CD4-positive, alpha-beta T cell treated with Interleukin-21 for 1 hour (primary cell): ENCODE data around the gene RAPGEF5.
"Not testable (repeated sequence)": the region's sequence is repeated elsewhere in the genome, so short reads cannot be mapped to it uniquely, and the experiment has no call there.

Source experiments
- DNase-seq: peaks from one replicate; pipeline ENCODE4 v3.0.0-alpha.2; 2020

The RAPGEF5 gene

DNA sequence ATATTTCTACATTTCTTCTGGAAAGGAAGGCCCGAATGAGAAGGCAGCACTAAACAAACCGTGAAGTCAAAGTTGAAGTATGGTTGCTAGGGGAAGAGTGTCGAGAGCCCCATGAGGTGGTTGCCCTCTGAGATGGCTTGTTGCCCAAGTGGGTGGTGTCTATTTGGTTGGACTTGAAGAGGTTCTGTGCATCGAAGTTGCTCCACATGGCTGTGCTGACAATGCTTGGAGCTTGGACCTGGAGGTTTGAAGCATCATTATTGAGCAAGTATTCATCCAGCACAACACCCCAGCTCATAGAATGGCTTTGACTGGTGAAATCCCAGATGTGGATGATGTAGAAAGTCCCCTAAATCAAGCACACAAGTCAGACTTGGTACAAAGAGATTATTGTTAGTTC lies 246.1 kb downstream of the RAPGEF5 start:
- DNase-seq = no peak

DNA sequence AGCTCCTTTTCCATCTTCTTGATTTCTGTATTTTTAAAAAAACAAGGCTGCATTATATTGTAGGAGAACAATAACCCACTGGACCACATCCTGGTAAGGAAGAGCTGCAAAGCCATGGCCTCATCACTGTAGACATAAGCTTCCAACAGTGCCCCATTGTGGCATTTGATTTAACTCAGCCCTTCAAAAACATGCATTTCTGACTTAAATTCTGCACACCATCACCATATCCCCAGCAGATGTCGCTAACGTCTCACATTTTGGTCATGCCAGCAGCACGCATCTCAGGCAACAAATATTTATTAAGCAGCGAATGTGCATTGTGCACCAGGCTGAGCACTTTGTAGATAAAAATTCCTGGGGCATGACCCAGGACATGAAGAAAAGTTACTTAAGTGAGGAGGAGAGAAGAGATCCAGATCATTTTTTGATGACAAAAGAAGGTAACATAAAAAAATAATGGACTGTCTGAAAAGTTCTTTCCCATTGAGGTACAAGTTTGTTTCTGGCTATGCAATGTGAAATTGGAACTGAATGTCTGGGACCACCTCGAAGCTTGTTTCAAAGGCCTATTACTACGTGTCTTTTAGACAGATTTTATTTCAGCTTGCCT lies 246.6 kb downstream of the RAPGEF5 start:
- DNase-seq = peak; percentile 75

DNA sequence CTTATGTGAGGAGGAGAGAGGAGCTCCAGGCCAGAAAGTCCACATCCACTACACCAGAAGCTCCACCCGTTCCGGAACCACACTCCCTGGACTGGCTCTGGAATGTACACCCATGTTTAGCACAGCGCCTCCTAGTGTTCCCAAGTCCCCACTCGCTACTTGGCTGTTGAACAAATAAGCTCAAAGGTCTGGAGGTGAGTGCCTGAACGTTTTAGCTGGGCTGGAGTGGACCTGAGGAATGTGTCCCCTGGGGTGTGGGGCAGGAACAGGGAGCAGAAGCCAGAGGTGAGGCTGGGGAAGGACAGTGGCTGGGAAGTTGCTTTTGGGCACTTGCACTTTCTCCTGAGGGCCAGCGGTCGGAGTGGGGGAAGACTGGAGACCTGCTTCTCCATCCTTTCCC lies 247.2 kb downstream of the RAPGEF5 start:
- no peak for DNase-seq

DNA sequence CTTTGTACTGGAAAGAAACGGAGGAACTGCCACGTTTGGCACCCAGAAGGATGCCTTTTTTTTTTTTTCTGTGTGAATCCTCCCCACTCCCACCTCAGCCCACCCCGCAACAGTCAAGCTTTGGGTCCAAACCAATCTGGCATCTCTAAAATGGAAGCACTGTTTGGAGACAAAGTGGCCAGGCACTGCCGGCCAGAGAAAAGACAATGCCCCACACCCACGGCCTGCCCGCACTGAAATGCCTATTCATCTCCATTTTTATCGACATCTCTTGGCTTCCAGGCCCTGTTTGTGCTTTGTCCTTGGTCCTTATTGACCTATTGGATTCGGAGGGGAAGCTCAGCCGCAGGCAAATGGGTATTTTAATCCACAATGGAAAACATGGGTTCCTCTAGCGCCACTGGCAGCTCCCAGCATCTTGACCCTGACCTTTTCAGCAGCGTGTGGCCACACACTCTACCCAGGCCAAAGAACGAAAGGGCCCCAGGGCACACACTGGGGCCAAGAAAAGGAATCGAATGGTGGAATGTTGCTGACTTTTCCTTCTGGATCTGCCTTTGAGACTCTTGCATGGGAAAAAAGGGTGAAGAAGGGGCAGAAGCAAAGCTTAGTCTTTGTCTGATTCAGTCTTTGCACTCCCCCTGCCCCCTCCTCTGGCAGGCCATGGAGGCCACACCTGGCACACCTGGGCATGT lies 248.7 kb downstream of the RAPGEF5 start:
- DNase-seq = no peak

DNA sequence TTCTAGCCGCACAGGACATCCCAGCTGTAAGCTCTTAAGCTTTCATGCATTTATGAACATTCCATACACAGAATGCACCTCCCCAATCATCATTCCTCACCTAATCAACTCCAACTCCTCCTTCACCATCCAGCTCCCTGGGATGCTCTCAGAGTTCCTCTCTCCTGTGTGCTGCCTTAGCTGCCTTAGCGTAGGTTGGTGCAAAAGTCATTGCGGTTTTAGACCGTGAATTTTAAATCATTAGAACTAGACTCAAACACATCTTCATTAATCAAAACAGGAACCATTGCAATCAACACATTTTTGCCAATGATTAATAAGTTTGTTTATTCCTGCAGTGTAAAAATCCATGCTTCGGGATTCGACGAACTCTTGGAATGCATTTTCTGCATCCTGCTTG lies 251.4 kb downstream of the RAPGEF5 start:
- DNase-seq = no peak

DNA sequence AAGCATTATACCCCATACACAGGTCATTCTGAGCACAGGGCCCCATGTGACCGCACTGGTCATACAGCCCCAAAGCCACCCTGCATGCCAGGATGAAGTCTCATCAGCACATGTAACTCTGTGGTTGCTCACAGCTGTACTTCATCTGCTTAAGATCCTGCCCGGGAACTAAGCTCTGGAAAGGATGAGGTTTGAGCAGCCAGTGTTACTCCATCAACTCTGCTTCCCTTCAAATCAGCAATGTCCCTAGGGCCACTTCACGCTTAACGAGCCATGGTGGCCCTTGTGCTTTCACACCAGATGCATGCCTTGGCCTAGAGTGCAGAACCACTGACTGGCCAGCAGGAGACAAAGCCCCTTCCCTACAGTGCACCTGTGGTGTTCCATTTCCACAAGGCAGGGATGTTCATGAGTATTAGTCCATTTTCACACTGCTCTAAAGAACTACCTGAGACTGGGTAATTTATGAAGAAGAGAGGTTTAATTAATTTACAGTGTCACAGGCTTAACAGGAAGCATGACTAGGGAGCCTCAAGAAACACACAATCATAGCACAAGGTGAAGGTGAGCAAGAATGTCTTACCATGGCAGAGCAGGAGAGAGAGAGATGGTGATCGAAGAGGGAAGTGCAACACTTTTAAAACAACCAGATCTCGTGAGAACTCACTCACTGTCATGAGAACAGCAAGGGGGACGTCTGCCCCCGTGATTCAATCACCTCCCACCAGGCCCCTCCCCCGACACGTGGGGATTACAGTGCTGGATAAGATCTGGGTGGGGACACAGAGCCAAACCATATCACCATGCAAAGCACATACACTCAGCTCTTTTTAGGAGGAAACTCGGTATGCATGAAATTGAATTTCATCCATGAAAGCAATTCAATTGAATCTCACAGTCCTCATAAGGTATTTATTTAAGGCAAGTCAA lies 262.3 kb downstream of the RAPGEF5 start:
- DNase-seq = no peak

DNA sequence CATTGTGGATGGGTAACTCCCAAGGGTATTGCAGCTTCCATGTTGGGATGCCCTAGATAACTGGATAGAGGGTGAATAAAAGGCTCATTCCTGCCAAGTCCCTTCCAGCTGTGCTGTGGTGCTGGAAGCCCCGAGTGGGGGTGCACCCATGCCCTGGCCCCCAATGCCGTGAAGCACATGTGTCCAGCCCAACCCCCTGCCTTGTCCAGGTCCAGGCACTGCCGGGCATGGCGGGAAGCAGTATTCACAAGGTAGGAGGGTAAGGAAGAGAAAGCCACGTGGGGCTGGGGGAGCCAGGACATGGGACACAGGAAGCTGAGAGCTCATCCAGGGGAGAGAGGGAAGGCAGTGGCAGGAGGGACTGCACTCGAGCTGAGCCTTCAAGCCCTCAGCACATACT lies 263.0 kb downstream of the RAPGEF5 start:
- DNase-seq = no peak

DNA sequence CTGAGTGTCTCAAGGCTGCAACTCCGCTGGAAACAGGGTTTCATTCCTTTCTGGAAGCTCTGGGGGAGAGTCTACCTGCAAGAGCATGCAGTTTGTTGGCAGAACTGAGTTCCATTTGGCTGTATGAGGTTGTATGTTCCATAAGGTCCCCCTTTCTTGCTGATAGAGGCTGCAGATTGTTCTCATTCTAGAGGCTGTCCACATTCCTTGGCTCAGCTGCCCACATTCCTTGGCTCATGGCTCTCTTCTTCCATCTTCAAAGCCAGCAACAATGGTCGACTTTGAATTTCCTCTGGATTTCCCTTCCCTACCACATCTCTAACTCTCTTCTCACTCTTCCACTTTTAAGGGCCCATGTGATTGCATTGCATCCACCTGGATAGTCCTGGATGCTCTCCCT lies 264.0 kb downstream of the RAPGEF5 start:
- no peak for DNase-seq

DNA sequence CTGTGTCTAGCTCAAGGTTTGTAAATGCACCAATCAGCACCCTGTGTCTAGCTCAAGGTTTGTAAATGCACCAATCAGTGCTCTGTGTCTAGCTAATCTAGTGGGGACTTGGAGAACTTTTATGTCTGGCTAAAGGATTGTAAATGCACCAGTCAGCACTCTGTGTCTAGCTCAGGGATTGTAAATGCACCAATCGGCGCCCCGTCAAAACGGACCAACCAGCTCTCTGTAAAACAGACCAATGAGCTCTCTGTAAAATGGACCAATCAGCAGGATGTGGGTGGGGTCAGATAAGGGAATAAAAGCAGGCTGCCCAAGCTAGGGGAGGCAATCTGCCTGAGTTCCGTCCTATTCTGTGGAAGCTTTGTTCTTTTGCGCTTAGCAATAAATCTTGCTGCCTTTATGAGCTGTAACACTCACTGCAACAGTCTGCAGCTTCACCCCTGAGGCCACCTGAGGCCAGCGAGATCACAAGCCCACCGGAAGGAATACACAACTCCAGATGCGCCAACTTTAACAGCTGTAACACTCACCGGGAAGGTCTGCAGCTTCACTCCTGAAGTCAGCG lies 265.9 kb downstream of the RAPGEF5 start:
- not testable (repeated sequence) for DNase-seq

DNA sequence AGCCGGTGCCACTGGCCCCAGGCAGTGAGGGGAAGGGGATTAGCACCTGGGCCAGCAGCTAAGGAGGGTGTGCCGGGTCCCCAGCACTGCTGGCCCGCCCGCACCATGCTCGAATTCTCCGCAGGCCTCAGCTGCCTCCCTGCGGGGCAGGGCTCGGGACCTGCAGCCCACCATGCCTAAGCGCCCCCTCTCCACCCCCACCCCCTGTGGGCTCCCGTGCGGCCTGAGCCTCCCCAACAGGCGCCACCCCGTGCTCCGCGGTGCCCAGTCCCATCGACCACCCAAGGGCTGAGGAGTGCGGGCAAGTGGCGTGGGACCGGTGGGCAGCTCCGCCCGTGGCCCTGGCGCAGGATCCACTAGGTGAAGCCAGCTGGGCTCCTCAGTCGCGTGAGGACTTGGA lies 266.4 kb downstream of the RAPGEF5 start:
- DNase-seq = no peak

DNA sequence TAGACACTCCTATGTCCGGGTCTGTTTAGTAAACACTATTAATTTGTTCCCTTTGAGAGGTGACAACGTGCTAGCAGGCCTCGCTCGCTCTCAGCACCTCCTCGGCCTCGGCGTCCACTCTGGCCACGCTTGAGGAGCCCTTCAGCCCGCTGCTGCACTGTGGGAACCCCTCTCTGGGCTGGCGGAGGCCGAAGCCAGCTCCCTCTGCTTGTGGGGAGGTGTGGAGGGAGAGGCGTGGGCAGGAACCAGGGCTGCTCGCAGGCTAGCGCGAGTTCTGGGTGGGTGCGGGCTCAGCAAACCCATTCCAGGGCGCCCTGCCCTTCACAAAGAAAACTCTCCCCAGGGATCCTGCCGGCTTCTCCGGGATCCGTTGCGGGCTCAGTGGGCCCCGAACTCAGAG lies 266.8 kb downstream of the RAPGEF5 start:
- no peak for DNase-seq

DNA sequence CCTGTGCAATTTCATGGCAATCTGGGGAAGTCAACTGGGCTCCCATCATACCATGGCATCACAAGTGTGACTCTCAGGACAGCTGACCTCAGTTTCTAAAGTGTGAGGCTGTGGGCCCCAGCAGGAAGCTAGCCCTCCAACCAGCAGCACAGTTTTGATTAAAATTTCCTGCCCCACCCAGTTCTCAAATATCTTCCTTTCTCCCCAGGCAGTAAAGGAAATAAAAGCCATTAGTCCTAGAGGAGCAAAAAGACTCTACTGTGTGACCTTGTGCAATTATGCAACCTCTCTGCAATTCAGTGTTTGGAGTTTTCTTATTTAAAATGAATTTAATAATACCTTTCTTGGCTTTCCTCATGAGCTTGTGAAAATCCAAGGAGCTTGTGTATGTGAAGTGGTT lies 268.1 kb downstream of the RAPGEF5 start:
- DNase-seq = no peak

DNA sequence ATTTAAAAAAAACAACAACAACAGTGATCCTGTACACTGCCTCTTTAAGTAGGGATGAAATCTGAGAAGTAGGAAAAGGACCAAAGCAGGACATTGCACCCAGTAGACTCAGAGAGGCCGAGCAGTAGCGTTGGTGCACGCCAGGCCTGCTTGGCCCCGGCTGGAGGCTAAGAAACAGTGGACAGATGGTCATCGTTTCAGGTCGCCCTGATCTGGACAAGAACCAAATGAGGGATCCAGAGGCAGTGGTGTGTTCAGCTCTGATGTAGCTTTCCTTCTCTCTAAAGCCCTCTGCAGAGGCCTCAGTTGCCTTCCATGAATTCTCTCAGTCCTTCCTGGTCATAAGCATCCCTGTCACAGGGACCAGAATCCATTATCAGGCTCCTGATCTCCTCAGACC lies 269.1 kb downstream of the RAPGEF5 start:
- no peak for DNase-seq

DNA sequence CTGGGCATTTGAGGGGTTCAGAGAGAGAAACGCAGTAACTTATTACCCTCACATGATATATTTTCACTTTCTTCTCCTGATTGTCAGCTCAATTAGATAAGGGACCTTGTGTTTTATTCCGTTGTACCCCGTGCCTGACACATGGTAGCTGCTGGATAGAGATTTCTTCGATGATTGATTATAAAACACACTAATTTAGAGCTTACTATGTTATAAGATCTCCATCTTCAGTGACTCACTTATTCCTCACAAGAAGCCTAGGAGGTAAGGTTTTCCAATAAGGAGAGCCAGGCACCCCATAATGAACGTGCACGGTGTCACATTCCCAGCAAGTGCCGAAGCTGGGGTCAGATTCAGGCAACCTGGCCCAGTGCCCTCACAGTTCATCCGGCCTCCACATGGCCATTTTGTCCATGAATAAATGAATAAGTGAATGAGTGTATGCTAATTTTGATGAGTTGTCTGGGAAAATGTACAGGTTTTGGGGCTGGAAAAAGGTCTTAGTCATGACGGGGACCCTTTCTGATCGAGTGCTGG lies 273.2 kb downstream of the RAPGEF5 start:
- DNase-seq = no peak

DNA sequence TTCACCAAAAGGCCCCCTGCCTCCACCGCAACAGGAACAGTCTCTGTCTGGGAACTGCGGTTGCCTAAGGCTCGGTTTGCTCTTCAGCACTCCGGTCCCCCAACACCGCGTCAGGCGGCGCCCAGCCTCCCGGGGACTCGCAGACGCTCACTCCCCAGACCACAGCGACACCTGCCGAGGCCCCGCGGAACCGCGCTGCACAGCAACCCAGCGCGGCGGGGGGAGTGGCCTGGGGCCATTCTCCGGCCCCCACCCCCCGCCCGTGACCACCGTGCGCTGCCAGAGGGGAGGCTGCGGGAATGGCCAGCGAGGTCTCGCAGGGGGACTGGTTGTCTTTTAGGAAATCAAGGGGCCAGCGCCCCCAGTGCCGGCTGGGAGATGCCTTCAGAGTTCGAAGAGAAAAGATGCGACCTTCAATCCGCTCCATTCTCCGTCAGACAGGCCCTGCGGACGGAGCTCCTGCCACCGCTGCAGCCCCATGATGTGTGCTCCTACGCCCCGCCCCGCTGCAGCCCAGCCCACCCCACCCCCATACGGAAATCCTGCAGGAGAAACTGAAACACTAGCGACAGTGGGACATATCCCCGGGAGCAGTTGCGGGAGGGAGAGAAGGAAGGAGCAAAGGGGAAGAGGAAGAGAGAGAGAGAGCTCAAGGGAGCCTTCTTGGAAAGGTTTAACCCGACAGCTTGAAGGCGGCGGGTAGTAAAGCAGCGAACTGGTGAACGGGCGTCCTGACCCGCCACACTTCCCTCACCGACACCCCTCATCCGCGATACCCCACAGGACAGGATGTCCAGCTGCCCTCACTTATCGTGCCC lies 273.9 kb downstream of the RAPGEF5 start:
- DNase-seq = peak; percentile 83

DNA sequence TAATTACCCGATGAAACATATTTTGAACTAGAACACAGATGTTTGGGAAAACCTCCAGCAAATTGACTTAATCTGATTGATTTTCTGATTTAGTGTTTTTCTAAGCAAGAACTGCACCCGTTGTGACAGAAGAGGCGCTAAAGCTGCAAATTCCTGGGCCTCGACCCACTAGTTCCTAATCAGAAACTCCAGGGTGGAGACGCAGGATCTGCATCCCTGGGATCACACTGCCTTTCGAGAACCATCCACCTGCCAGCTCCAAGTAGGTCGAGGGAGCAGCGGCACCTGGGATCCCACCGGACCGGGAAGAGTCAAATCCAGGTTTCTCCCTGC lies 274.4 kb downstream of the RAPGEF5 start:
- no peak for DNase-seq

DNA sequence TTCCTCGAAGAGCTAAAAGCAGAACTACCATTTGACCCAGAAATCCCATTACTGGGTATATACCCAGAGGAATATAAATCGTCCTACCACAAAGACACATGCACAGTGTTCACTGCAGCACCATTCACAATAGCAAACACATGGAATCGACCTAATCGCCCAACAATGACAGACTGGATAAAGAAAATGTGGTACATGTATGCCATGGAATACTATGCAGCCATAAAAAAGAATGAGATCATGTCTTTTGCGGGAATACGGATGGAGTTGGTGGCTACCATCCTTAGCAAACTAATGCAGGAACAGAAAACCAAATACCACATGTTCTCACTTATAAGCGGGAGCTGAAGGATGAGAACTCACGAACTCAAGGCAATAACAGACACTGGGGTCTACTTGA lies 276.7 kb downstream of the RAPGEF5 start:
- not testable (repeated sequence) for DNase-seq

DNA sequence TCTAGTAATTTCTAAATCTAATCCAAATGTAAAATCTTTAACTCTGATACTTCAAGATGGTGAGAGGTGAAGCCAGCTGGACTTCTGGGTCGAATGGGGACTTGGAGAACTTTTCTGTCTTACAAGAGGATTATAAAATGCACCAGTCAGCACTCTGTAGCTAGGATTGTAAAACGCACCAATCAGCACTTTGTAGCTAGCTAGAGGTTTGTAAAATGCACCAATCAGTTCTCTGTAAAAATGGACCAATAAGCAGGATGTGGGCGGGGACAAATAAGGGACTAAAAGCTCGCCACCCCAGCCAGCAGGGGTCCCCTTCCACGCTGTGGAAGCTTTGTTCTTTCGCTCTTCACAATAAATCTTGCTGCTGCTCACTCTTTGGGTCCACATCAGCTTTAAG lies 278.1 kb downstream of the RAPGEF5 start:
- DNase-seq = not testable (repeated sequence)

DNA sequence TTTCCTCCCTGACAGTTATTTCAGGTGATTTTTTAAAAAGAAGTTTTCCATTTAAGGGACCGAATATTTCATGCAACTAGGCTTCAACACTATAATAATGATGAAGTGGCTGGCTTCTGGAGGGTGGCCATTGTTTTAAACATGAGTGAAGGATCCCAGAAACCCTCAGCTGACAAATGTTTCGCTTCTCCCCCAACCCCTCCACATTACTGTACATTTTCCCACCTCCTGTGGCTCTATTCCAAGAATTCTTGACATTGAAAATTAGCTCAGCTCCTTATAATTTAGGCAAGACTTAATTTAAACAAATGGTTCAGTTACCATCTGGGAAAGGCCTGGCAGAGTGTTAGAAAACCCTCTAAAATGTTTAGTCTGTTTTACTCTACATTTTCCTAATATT lies 281.4 kb downstream of the RAPGEF5 start:
- no peak for DNase-seq

DNA sequence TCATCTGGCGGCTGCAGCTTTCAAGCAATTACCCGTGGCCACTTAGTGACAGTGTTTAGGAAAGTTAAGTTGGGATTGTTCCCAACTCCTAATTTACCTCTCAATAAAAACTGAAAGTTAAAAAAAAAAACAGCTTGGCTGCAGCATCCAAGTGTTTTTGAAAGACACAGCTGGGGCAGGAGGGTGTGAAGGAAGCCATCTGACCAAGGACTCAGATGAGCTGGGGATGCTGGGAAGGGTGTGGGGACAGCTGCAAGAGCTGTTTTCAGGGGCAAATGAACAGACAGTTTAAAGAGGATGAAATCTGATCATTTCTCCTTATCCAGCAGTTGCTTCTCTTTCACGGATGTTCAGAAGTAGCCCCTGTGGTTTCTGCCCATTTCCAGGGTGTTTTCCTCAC lies 282.1 kb downstream of the RAPGEF5 start:
- DNase-seq = no peak
